Calu3 (cell line): ENCODE measurements around the gene ENDOG. TPM values are rescaled to one million over a fixed set of nuclear protein-coding genes. Genes with fewer than 3 reads are reported as not detected.
"Not testable (repeated sequence)": the region's sequence is repeated elsewhere in the genome, so short reads cannot be mapped to it uniquely, and the experiment has no call there.

Source experiments
- BruUV-seq: library from RNA; stranded (reverse); fragments of 400-500 nt; replicated peaks from 2 replicates; lab custom pipeline; 2021; lab: Mats Ljungman, UMichigan
- CTCF ChIA-PET: fragments of 300-600 bp; sonication (Branson Sonifier 250); formaldehyde crosslinking; loops from one replicate; lab custom pipeline; 2022; ENCODE audit warnings: antibody characterized with exemption; lab: Charles Lee
- DNase-seq: peaks from one replicate; pipeline ENCODE4 v3.0.0; 2022
- H3K27ac Mint-ChIP-seq: one replicate; pipeline ENCODE4 v1.8.0; 2022; ENCODE audit warnings: mixed read lengths; ENCODE audit not compliant: unreplicated experiment
- H3K27me3 Mint-ChIP-seq: one replicate; pipeline ENCODE4 v1.8.0; 2022; ENCODE audit warnings: mixed read lengths; ENCODE audit not compliant: unreplicated experiment
- H3K36me3 Mint-ChIP-seq: one replicate; pipeline ENCODE4 v1.8.0; 2022; ENCODE audit warnings: mild to moderate bottlenecking, moderate library complexity, mixed read lengths; ENCODE audit not compliant: insufficient read depth, unreplicated experiment
- H3K4me1 Mint-ChIP-seq: one replicate; pipeline ENCODE4 v1.8.0; 2022; ENCODE audit warnings: mild to moderate bottlenecking, low read depth, mixed read lengths; ENCODE audit not compliant: unreplicated experiment
- H3K4me3 Mint-ChIP-seq: one replicate; pipeline ENCODE4 v1.8.0; 2022; ENCODE audit warnings: mild to moderate bottlenecking, low read depth, moderate library complexity, mixed read lengths; ENCODE audit not compliant: unreplicated experiment
- H3K9me3 Mint-ChIP-seq: one replicate; pipeline ENCODE4 v1.8.0; 2022; ENCODE audit warnings: low read depth, mixed read lengths; ENCODE audit not compliant: unreplicated experiment
- CTCF ChIP-seq: fragments of 200-600 bp; IDR thresholded peaks from one replicate; pipeline ENCODE4 v1.8.0; 2022; ENCODE audit warnings: antibody characterized with exemption; ENCODE audit not compliant: unreplicated experiment
- intact Hi-C: fragments of 100-400 bp; cut with micrococcal nuclease; formaldehyde crosslinking; loops from one replicate; pipeline ENCODE4 v1.10.0; 2022; ENCODE audit not compliant: unreplicated experiment
- total RNA-seq: library from RNA; stranded (reverse); gene quantifications from 2 replicates; pipeline ENCODE4 v1.2.3, GENCODE V29; 2022

Gene ENDOG
- total RNA-seq, 1 experiment from 2014 or later, result 15.2 TPM

- Mint-ChIP-seq H3K27ac (no peak overlapping the region), H3K4me1 (no peaks in the 10 kb centered on the region), H3K4me3 (no peak overlapping the region), H3K36me3 (peaks cover 12% of the 10 kb centered on the region), H3K27me3 (no peaks in the 10 kb centered on the region), H3K9me3 (no peaks in the 10 kb centered on the region)
- TF ChIP-seq CTCF, result no peak
- BruUV-seq, result no TSS peak
- CTCF ChIA-PET, result no interaction called here
- no peak for DNase-seq
- intact Hi-C loops, result no loop called here
Measured at GRCh38 chr9:128792978-128793686, 25.2 kb upstream of the ENDOG start.

GRCh38 chr9:128794961-128795360 is 23.3 kb upstream of the ENDOG start:
- BruUV-seq, H3K9me3 Mint-ChIP-seq, H3K4me1 Mint-ChIP-seq, CTCF ChIA-PET, H3K27ac Mint-ChIP-seq, intact Hi-C loops, H3K4me3 Mint-ChIP-seq, H3K27me3 Mint-ChIP-seq, DNase-seq: not testable (repeated sequence)
- H3K36me3 Mint-ChIP-seq, result peaks cover 12% of the 10 kb centered on the region

- no peaks in the 10 kb centered on the region for H3K4me1 Mint-ChIP-seq
- no peaks in the 10 kb centered on the region for H3K9me3 Mint-ChIP-seq
- no peak overlapping the region for H3K27ac Mint-ChIP-seq
- H3K27me3 Mint-ChIP-seq, result no peaks in the 10 kb centered on the region
- DNase-seq, result no peak
- TF ChIP-seq CTCF, result no peak
- no peak overlapping the region for H3K4me3 Mint-ChIP-seq
- BruUV-seq, result no TSS peak
- CTCF ChIA-PET, result interaction anchor here (0.6 kb wide), 1 partner anchor 20 kb away, joined by 3 read pairs; no protein-coding TSS in a partner anchor
- H3K36me3 Mint-ChIP-seq, result peaks cover 25% of the 10 kb centered on the region
- intact Hi-C loops, result no loop called here
Measured at GRCh38 chr9:128798896-128799295, 19.4 kb upstream of the ENDOG start.

- BruUV-seq, result no TSS peak
- Mint-ChIP-seq H3K36me3 (peaks cover 20% of the 10 kb centered on the region), H3K9me3 (no peaks in the 10 kb centered on the region), H3K4me1 (no peaks in the 10 kb centered on the region), H3K27ac (no peak overlapping the region), H3K4me3 (no peak overlapping the region), H3K27me3 (no peaks in the 10 kb centered on the region)
- CTCF ChIA-PET, result interaction anchor here (0.7 kb wide), 1 partner anchor 183 kb away, joined by 8 read pairs; no protein-coding TSS in a partner anchor
- no peak for TF ChIP-seq CTCF
- no peak for DNase-seq
- intact Hi-C loops, result no loop called here
Measured at GRCh38 chr9:128800061-128800460, 18.2 kb upstream of the ENDOG start.

GRCh38 chr9:128802482-128802881 is 15.8 kb upstream of the ENDOG start:
- no TSS peak for BruUV-seq
- intact Hi-C loops, result no loop called here
- H3K4me1 Mint-ChIP-seq, result no peaks in the 10 kb centered on the region
- H3K9me3 Mint-ChIP-seq, result no peaks in the 10 kb centered on the region
- no peak overlapping the region for H3K27ac Mint-ChIP-seq
- no peaks in the 10 kb centered on the region for H3K27me3 Mint-ChIP-seq
- peaks cover 20% of the 10 kb centered on the region for H3K36me3 Mint-ChIP-seq
- TF ChIP-seq CTCF, result no peak
- H3K4me3 Mint-ChIP-seq, result no peak overlapping the region
- no peak for DNase-seq
- CTCF ChIA-PET, result no interaction called here
